D721Med (cell line): Measurements from ENCODE around the gene ESRRB.

Experiments
- DNase-seq: peaks from one replicate; pipeline ENCODE4 v3.0.0; 2011; ENCODE audit warnings: low spot score; ENCODE audit not compliant: insufficient read length
- FAIRE-seq: peaks from 2 replicates; lab custom pipeline; 2011; peaks lifted over from hg19 to GRCh38; lab: Jason Lieb, UNC
- TF ChIP-seq, protein P1 (sequence below): IDR thresholded peaks from 2 replicates; pipeline ENCODE4 v1.5.1; 2012; ENCODE audit warnings: mild to moderate bottlenecking, control low read depth; ENCODE audit not compliant: insufficient read depth; ENCODE audit errors: missing control alignments

ESRRB gene

DNA sequence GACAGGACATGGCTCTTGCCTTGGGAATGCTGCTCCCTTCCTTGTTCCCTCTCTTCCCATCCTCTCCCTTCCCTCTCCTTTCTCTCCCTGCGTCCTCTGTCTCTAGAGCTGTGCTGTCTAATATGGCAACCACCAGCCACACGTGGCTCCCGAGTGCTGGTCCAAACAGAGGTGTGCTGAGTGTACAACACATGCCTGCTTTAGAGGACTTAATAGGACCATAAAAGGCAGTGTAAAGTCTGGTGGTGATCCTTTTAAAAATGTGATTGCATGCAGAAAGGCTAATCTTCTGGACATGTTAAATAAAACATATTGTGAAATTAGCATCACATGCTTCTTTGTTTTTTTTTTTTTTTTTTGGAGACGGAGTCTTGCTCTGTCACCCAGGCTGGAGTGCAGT, 87.2 kb downstream of the ESRRB start:
- no peak for DNase-seq
- TF ChIP-seq, protein P1, sequence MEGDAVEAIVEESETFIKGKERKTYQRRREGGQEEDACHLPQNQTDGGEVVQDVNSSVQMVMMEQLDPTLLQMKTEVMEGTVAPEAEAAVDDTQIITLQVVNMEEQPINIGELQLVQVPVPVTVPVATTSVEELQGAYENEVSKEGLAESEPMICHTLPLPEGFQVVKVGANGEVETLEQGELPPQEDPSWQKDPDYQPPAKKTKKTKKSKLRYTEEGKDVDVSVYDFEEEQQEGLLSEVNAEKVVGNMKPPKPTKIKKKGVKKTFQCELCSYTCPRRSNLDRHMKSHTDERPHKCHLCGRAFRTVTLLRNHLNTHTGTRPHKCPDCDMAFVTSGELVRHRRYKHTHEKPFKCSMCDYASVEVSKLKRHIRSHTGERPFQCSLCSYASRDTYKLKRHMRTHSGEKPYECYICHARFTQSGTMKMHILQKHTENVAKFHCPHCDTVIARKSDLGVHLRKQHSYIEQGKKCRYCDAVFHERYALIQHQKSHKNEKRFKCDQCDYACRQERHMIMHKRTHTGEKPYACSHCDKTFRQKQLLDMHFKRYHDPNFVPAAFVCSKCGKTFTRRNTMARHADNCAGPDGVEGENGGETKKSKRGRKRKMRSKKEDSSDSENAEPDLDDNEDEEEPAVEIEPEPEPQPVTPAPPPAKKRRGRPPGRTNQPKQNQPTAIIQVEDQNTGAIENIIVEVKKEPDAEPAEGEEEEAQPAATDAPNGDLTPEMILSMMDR, result no peak

DNA sequence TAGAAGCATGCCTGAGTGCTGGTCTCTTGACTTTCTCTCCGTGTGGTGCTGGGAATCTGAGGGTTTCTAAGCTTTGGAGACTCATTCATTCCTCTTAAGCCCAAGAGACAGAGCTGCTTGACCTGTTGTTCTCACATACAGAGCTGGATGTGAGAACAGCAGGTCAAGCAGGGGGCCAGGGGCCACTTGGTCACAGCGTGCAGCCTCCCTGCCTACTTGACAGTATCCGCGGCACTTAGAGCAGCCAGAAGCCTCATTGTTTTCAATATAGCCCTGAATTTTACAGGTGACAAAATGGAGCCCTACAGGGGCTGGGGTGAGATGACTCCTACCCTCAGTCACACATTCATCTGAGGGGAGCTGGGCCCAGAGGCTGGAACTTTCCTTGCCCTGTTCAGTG, 88.9 kb downstream of the ESRRB start:
- FAIRE-seq, result no peak
- TF ChIP-seq, protein P1, result no peak
- DNase-seq, result no peak

More for the DNA sequence above, 87.2 kb downstream of the ESRRB start:
- FAIRE-seq, result no peak

DNA sequence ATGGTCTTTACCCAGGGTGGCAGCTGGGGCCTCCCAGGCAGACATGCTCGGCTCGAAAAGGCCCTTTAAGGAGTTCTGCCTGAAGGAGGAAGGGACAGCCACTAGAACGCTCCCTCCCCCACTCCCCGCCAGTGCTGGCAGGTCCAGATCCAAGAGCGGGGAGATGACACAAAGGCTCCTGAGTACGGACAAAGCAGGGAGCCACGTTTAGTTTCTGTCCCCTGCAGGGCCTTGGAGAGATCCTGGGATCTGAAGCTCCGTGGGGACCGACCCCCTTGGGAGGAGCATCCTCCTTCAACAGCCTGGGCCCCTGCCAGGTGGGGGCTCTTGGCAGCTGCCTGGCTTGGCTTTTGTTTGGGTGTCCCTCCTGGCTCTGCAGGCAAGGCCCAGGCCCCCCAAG, 89.7 kb downstream of the ESRRB start:
- DNase-seq, result no peak
- TF ChIP-seq, protein P1, result no peak
- no peak for FAIRE-seq

DNA sequence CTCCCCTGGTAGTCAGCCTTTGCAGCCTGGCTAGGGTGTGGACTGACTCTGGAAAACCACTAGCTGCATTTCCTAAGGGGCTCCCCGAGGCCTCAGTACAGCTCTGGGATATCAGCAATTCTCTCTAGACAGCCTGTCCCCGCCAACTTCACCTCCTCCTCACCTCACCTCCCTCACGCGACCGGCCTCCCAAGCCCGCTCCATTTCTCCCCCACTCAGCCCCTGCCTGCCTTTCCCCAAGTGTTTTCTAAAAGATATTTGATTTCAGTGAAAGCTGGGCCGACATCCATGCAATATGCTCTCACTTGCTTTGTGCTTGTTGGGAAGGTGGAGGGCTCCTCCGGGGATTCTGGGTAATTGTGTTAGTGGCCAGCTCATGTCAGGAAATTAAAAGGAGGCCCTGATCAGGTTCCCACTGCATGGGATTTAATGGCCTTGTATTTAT, 91.8 kb downstream of the ESRRB start:
- FAIRE-seq, result no peak
- no peak for DNase-seq
- TF ChIP-seq, protein P1, result no peak

DNA sequence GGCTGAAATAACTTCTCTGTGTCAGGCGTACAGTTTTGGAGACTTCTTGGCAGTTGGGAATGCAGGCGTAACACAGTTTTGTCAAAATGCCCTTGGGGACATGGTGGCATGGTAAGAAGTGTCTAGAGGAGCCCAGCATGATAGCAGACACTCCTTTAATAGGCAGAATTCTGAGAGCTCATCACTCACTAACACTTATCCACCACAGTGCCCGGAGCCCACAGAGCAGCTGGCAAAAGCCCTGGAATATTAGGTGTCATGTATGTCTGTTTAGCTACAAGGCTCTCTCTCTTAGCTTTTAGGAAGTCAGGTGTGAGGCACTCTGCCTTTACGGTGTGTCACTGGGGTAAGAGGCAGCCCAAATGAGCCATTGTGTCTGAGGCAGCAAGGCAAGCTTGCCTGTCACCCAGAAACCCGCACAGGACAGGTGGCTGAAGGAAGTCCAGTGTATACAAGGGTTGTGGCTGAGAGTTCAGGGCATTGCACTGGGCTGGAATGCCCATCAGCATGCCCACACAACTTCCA, 96.3 kb downstream of the ESRRB start:
- FAIRE-seq, result no peak
- DNase-seq, result no peak
- TF ChIP-seq, protein P1, result no peak

DNA sequence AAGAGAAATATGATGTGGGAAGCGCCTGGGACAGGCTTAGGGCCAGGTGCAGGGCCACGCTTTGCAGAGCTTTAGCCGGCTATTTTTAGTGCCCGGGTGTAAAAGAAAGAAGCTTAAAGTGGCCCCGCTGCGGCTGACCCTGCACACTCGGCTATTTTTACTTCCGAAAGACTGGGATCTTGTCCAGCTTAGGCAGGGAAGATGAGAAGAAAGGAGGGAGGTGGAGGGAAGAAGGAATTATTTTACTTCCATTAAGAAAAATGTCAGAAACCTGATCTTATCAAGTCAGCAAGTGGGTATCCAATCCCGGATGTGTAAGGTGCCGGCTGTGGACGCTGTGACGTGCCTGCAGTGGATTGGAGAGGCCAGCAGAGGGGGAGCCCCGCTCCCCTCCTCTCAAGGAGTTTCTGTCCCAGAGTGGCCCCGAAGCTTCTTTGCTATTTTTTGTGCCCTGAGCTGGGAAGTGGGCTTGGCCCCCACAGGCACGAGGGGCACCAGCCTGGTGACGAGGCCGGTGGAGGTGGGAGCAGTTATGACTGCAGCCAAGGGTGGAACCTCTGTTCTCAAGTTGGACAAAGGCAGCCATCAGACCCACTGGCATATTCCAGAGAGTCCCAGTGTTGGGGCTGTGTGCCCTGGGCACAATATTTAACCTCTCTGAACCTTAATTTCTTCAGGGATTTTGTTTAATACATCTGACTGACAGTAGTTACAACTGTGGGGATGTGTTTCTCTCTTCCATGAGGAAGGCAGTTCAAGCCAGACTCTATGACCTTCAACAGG, 97.7 kb downstream of the ESRRB start:
- FAIRE-seq, result no peak
- no peak for DNase-seq

More for the DNA sequence above, 97.7 kb downstream of the ESRRB start:
- TF ChIP-seq, protein P1, result no peak
